ENCODE data around the gene RALGAPA2.

RALGAPA2 gene

GRCh38 chr20:20365480-20366161 lies 346.8 kb downstream of the RALGAPA2 start:
- TF ChIP-seq, protein P1, sequence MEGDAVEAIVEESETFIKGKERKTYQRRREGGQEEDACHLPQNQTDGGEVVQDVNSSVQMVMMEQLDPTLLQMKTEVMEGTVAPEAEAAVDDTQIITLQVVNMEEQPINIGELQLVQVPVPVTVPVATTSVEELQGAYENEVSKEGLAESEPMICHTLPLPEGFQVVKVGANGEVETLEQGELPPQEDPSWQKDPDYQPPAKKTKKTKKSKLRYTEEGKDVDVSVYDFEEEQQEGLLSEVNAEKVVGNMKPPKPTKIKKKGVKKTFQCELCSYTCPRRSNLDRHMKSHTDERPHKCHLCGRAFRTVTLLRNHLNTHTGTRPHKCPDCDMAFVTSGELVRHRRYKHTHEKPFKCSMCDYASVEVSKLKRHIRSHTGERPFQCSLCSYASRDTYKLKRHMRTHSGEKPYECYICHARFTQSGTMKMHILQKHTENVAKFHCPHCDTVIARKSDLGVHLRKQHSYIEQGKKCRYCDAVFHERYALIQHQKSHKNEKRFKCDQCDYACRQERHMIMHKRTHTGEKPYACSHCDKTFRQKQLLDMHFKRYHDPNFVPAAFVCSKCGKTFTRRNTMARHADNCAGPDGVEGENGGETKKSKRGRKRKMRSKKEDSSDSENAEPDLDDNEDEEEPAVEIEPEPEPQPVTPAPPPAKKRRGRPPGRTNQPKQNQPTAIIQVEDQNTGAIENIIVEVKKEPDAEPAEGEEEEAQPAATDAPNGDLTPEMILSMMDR (IDR thresholded peaks at IDR 0.05; ENCODE audit: low read depth, low read length) = no peak
- DNase-seq (ENCODE audit: low read depth in 2 of 2) = no peak
- no peak overlapping the region for H3K4me3 ChIP-seq (replicated peaks in 1 of 2; ENCODE audit: low read depth in 2 of 2, low read length in 2 of 2)

- no peak for DNase-seq (ENCODE audit: low read depth in 2 of 2)
- TF ChIP-seq, protein P1 (IDR thresholded peaks at IDR 0.05; ENCODE audit: low read depth, low read length) = no peak
- H3K4me3 ChIP-seq (replicated peaks in 1 of 2; ENCODE audit: low read depth in 2 of 2, low read length in 2 of 2) = no peak overlapping the region
These were observed 347.6 kb downstream of the RALGAPA2 start for GRCh38 chr20:20364593-20365479.

- TF ChIP-seq, protein P1 (IDR thresholded peaks at IDR 0.05; ENCODE audit: low read depth, low read length) = no peak
- DNase-seq (ENCODE audit: low read depth in 2 of 2) = no peak
- no peak overlapping the region for H3K4me3 ChIP-seq (replicated peaks in 1 of 2; ENCODE audit: low read depth in 2 of 2, low read length in 2 of 2)
These were observed 348.4 kb downstream of the RALGAPA2 start for GRCh38 chr20:20363799-20364592.

- DNase-seq (ENCODE audit: low read depth in 2 of 2) = no peak
- no peak overlapping the region for H3K4me3 ChIP-seq (replicated peaks in 1 of 2; ENCODE audit: low read depth in 2 of 2, low read length in 2 of 2)
- TF ChIP-seq, protein P1 (IDR thresholded peaks at IDR 0.05; ENCODE audit: low read depth, low read length) = no peak
These were observed 349.0 kb downstream of the RALGAPA2 start for GRCh38 chr20:20363434-20363798.

DNA sequence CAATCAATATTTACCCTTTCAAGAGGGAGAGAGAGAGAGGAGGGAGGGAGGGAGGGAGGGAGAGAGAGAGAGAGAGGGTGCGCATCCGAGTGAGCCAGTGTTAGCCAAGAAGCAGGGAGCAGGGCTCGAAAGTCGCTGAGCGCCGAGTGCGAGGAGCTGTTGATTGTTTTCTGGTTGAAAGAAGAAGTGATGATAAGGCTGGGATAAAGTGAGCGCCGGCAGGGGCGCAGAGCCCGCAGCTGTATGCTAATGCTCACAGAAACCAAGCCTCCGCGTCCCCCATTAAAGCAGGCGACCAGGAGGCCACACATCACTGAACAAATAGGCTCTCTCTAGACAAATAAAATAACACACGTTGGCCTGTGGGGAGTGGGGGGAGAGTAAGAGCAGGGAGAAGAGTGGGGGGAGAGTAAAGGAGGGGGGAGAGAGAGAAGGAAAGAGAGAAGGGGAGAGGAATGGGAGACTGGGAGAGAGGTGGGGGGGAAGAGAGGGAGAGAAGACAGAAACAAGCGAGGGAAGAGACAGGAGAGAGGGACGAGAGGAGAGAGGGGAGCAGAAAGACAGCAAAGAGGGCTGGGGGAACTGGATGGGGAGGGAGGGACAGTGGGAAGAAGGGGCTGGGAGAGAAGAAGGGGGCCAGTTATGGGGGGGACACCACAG lies 349.5 kb downstream of the RALGAPA2 start:
- TF ChIP-seq, protein P1 (IDR thresholded peaks at IDR 0.05; ENCODE audit: low read depth, low read length) = no peak
- DNase-seq (ENCODE audit: low read depth in 2 of 2) = no peak
- no peak overlapping the region for H3K4me3 ChIP-seq (replicated peaks in 1 of 2; ENCODE audit: low read depth in 2 of 2, low read length in 2 of 2)

GRCh38 chr20:20360464-20360863 lies 352.0 kb downstream of the RALGAPA2 start:
- TF ChIP-seq, protein P1 (IDR thresholded peaks at IDR 0.05; ENCODE audit: low read depth, low read length) = peak; percentile 85
- no peak overlapping the region for H3K4me3 ChIP-seq (replicated peaks in 1 of 2; ENCODE audit: low read depth in 2 of 2, low read length in 2 of 2)
- DNase-seq (ENCODE audit: low read depth in 2 of 2) = peak; percentile 76

All from cardiac fibroblast (primary cell).